Posterior vena cava (tissue), 2 donors: ENCODE measurements around the gene IRGM. TPM values are rescaled to one million over a fixed set of nuclear protein-coding genes. Genes with fewer than 3 reads are reported as not detected.

Source experiments
- DNase-seq: peaks from one replicate; pipeline ENCODE4 v3.0.0-alpha.2; 2020; ENCODE audit warnings: low spot score
- intact Hi-C, 2 donors: fragments of 100-400 bp; cut with DNase I; formaldehyde crosslinking; loops; one replicate each; pipeline versions ENCODE4 v1.14.1 to v1.14.2; 2022 to 2023
- total RNA-seq, 2 donors: library from RNA; stranded (reverse); fragmentation: NEBNext Ultra II Directional; extraction: Animal tissue kit (Norgen Biotek cat#: 25700); gene quantifications; one replicate each; pipeline ENCODE4 v1.2.1, GENCODE V29; 2021
- donor health status: DM: yes; HTN: yes; CAD: no.
- donor health status: DM: yes; HTN: yes; CAD: no.

IRGM gene
- total RNA-seq, 2 donors from 2014 or later, result not detected

GRCh38 chr5:150862070-150862469 is 15.7 kb downstream of the IRGM start:
- no peak for DNase-seq
- intact Hi-C loops, result loop anchor here in 1 of 2 donors (10.0 kb wide), 1 partner anchor 923 kb away; no protein-coding TSS in a partner anchor

GRCh38 chr5:150879358-150879757 is 33.0 kb downstream of the IRGM start:
- intact Hi-C loops, result no loop called here
- DNase-seq, result no peak

DNA sequence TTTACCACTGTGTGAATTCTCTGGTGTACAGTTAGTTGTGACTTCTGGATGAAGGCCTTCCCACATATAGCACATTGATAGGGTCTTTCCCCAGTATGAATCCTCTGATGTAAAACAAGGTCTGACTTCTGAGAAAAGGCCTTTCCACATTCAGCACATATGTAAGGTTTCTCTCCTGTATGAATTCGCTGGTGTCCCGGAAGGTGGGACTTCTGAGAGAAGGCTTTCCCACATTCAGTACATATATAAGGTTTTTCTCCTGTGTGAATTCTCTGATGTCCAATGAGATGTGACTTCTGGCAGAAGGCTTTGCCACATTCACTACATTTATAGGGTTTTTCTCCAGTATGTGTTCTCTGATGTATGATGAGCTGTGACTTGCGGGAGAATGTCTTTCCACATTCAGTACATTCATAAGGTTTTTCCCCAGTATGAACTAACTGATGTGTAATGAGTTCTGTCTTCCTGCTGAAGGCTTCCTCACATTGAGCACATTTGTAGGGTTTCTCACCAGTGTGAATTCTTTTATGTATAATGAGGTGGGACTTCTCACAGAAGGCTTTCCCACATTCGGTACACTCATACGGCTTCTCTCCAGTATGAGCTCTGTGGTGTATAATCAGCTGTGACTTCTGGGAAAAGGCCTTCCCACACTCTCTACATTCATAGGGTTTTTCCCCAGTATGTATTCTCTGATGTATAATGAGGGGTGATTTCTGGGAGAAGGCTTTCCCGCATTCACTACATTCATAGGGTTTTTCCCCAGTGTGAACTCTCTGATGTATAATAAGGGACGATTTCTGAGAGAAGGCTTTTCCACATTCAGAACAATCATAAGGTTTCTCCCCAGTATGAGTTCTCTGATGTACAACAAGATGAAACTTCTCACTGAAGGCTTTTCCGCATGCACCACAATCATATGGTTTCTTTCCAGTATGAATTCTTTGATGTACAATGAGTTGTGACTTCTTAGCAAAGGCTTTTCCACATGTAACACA is 49.4 kb downstream of the IRGM start:
- intact Hi-C loops, result no loop called here
- no peak for DNase-seq

Other genes starting within 250 kb of the IRGM start
- gene SYNPO, start 205.9 kb upstream of the IRGM start, total RNA-seq, result 100 to 1,000 TPM; 183 to 218 TPM
- gene MYOZ3, start 185.3 kb upstream of the IRGM start, total RNA-seq, result 1 to 10 TPM in 1 of 2 donors, under 1 TPM in 1; 0.57 to 1.3 TPM
- 10 to 100 TPM; 27.8 to 27.9 TPM for gene RBM22, start 145.5 kb upstream of the IRGM start, total RNA-seq
- 10 to 100 TPM; 58.7 to 61.6 TPM for gene DCTN4, start 87.5 kb upstream of the IRGM start, total RNA-seq
- gene SMIM3, start 67.8 kb upstream of the IRGM start, total RNA-seq, result 10 to 100 TPM; 22.9 to 32.5 TPM
- gene ZNF300, start 58.5 kb downstream of the IRGM start, total RNA-seq, result 1 to 10 TPM; 4.8 to 5.5 TPM
- 1,000 to 10,000 TPM in 1 of 2 donors, 100 to 1,000 TPM in 1; 993 to 1,026 TPM for gene GPX3, start 174.1 kb downstream of the IRGM start, total RNA-seq
- gene TNIP1, start 234.5 kb downstream of the IRGM start, total RNA-seq, result 10 to 100 TPM; 56.7 to 77.5 TPM